Measurements from ENCODE around the gene DDX50.

DDX50 gene

DNA sequence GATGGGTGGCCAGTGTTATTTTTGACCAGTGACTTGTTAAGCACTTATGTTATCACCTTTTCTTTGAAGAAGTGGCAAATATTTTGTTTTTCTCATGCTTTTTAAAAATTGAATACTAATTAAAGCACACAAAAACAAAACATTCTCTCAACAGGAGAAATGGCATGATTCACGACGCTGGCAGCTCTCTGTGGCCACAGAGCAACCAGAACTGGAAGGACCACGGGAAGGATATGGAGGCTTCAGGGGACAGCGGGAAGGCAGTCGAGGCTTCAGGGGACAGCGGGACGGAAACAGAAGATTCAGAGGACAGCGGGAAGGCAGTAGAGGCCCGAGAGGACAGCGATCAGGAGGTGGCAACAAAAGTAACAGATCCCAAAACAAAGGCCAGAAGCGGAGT lies 81.3 kb downstream of the DDX50 start:
- DNase-seq (ENCODE audit: low read depth, low spot score): no peak

GRCh38 chr10:68987611-68988010 lies 86.5 kb downstream of the DDX50 start:
- DNase-seq (ENCODE audit: low read depth, low spot score): no peak

DNA sequence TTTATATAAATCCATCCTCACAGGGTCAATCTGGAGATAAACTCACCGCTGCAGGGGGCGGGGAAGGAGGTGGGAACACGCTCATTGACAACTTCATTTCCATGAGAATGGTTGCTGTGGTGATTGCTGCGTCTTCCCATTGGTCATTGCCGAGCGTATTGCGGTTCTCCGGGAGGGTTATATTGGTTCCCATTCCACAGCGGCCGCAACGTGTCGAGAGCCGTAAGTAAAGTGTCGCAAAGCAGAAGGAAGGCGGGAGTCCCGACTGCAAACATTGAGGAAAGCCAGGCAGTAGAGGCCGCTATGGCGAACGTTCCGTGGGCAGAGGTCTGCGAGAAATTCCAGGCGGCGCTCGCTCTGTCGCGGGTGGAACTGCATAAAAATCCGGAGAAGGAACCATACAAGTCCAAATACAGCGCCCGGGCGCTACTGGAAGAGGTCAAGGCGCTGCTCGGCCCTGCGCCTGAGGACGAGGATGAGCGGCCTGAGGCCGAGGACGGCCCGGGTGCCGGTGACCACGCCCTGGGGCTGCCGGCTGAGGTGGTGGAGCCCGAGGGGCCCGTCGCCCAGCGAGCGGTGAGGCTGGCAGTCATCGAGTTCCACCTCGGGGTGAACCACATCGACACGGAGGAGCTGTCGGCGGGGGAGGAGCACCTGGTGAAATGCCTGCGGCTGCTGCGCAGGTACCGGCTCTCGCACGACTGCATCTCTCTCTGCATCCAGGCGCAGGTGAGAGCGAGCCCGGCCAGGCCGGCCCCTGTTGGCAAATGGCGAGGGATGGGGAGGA lies 87.6 kb downstream of the DDX50 start, which contains the start of gene KIFBP:
Gene KIFBP (plus strand): TSS at position 274 of the 787 bp plus-strand sequence. CDS start 30 bp downstream, at position 304.
- peak; percentile 45 for DNase-seq (ENCODE audit: low read depth, low spot score)

- DNase-seq (ENCODE audit: low read depth, low spot score): no peak
Observed at GRCh38 chr10:68989317-68989990, 88.3 kb downstream of the DDX50 start.

DNA sequence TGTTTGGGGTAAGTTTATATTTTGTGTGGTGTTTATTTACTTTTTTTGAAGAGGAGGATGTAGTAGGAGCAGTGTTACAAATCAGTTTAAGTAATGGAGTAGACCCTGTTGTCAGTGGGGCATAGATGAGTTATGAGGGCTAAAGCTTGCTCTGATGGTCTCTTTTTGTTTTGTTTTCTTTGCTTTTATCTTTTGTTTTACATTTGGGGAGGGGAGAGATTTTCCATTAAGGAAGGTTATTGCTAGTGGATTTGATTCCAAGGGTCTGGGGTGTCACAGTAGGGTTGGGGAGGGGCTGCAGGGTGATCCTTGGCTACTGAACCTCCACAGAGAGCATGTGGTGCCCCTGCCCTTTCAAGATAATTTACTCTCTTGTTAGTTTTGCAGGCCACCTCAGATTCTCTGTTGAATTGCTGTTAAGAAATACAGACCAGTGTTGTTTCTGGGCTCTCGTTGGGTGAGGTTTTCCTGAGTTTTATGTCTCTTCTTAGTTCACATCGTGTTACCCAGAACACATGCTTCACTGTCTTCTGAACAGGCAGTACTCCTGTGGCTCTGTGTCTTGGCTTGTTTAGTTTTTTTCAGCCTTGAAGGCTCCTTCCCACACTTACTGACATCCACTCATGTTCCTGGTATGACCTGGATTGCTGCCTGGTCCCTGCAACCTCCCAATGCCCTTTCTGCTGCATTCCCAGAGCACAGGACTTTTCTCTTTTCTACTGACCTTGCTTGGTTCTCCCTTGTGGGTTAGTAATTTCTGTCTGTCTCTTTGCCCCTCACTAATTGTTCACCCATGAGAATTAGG lies 91.7 kb downstream of the DDX50 start:
- no peak for DNase-seq (ENCODE audit: low read depth, low spot score)
